Measurements from ENCODE around the gene SLC4A11.
"Not testable (repeated sequence)": the region's sequence is repeated elsewhere in the genome, so short reads cannot be mapped to it uniquely, and the experiment has no call there.

The SLC4A11 gene

DNA sequence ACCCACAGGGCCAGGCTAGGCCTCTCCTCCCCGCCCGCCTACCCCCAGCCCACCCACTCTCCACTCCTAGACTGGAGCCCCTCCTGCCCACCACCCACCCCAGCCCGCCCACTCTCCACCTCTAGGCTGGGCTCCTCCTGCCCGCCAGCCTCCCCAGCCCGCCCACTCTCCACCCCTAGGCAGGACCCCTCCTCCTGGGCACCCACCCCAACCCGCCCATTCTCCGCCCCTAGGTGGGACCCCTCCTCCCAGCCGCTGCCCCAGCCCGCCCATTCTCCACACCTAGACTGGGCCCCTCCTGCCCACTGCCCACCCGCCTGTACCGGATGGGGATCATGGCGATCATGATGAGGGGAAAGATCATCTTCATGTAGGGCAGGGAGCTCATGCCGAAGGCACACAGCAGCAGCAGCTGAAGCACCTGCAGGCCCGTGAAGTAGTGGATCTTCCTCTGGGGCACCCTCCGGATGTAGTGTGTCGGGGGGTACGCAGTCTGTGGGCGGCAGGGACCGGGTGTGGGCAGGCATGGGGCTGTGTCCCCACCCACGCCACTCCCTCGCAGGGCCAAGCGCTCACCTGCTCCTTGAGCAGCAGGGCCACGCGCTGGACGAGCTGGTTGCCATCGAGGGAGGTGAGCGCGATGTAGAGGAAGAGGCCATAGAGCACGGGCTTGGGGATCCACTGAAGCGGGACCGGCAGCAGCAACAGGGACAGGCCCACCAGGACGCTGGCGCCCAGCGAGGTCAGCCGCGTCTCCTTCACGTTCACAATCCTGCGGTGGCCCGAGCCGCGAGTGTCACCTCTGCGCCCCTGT lies 10.8 kb downstream of the SLC4A11 start:
- no peak for DNase-seq (ENCODE audit: low read depth in 2 of 2)

DNA sequence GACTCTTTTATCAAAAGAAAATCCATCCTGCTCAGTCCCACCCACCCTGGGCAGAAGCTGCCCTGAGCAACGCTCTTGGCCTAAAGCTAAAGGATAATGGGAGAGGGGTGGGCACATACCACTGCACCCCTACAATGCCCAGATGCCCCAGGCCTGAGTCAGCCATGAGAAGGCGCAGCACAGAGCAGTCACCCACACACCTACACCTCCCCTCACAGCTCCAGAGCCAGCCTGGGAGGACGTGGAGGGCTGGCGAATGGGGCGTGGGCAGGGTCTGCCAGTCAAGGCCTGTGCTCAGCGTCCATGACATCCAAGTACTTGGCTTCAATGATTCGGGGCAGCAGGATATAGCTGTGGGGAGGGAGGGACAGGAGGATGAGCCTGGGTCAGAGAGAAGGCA lies 11.5 kb downstream of the SLC4A11 start:
- DNase-seq (ENCODE audit: low read depth in 2 of 2) = no peak

GRCh38 chr20:3226864-3227263 lies 12.1 kb downstream of the SLC4A11 start:
- no peak for DNase-seq (ENCODE audit: low read depth in 2 of 2)

- DNase-seq (ENCODE audit: low read depth in 2 of 2) = no peak
Observed at GRCh38 chr20:3226093-3226492, 12.9 kb downstream of the SLC4A11 start.

DNA sequence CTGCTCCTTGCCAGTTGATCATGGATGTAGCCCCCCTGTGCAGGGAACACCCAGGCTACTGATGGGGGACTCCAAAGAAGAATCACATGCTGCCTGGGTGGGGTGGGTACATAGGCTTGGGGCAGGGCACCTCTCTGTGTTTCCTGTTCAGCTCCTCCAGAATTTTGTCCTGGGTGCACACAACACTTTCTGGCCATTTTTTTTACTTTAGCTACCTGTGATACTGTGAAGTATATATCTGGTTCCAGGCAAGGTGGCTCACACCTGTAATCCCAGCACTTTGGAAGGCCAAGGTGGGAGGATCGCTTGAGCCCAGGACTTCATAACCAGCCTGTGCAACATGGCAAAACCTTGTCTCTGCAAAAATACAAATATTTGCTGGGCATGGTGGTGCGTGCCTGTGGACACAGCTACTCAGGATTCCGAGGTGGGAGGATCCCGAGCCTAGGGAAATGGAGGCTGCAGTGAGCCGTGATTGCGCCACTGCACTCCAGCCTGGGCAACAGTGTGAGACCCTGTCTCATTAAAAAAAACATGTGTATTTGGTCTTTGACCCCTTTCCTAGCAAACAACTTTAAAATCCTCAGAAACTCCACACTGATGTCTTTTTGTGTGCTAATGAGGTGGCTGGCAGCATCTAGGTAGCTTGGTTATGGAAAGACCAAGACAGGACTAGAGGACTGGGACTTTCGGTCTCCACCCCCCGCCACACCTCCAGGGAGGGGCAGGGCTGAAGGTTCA lies 14.1 kb downstream of the SLC4A11 start:
- no peak for DNase-seq (ENCODE audit: low read depth in 2 of 2)

DNA sequence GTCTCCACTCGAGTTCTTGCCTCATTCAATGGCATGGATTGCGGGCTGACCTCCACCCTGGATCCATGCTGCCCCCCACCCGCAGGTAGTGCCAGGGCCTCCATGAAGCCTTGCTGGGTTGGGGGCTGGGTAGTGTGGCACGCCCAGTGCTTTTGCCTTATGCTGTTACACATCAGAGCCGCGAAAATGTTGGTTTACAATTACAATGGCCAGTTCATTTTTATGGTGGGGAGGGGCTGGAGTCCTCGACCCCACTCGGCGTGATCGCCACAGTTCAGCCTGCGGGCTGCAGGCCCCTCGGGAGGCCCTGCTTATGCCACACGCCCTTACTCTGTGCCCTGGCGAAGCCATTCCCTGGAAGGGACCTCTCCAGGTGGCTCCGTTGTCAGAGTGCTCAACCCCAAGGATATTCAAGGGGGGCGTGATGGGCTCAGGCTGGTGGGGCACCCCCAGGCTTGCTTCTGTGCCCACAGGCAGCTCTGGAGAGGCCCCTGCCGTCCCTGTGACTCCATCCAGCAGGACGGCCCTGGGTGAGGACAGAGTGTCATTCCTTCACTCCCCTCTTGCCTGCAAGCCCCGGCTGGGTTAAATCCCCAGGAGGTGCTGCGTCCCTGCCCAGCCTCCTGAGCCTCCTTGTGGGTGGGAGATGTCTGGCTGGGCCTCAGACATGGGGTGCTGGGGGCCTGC lies 14.9 kb downstream of the SLC4A11 start:
- no peak for DNase-seq (ENCODE audit: low read depth in 2 of 2)

DNA sequence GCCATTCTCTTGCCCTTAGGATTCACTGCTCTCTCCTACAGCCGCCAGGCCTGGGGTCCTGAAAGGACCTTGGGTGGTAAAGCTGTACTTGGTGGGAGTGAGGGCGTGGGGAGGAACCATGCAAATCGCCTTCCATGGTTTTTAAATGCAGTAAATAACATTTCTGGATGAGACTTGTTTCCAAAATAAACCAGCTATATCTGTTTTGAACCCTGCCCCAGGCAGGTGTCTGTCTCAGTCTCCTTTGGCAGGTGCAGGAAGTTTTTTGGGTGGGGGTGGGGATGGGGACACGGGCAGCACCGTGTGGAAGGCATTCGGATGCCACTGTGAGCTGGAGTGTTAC lies 15.4 kb downstream of the SLC4A11 start:
- no peak for DNase-seq (ENCODE audit: low read depth in 2 of 2)

- no peak for DNase-seq (ENCODE audit: low read depth in 2 of 2)
Observed at GRCh38 chr20:3222635-3223600, 16.1 kb downstream of the SLC4A11 start.

GRCh38 chr20:3221398-3222226 lies 17.4 kb downstream of the SLC4A11 start:
- DNase-seq (ENCODE audit: low read depth in 2 of 2) = no peak

DNA sequence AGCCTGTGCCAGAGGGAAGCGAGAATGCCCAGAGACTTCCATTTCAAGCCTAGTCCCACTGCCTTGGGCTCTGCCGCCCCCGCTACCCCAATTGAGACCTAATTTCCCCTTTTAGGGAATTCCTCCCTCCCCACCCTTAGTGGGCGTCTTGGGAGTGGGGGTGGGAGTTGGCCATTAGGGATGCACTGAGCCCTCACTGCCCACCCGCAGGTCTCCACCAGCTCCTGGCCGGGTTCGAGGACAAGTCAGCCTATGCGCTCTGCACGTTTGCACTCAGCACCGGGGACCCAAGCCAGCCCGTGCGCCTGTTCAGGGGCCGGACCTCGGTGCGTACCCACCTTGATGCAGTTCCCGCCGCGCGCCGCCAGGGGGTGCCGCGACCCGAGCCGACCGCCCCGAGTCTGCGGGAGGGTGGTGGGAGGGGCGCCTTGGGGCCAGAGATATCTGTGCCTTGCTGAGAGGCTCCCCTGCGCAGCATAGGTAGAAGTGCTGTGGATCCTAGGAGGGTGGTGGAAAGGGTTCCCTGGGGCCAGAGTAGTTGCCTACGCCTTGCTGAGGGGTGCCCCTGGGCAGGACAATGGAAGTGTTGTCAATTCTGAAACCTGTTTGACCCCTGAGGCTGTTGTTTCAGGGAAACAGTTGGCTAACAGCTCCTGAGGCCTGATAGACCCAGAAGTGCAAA lies 20.5 kb downstream of the SLC4A11 start:
- DNase-seq (ENCODE audit: low read depth in 2 of 2) = peak; percentile 54 to 72

- not testable (repeated sequence) for DNase-seq (ENCODE audit: low read depth in 2 of 2)
Observed at GRCh38 chr20:3215359-3215917, 23.6 kb downstream of the SLC4A11 start.

DNA sequence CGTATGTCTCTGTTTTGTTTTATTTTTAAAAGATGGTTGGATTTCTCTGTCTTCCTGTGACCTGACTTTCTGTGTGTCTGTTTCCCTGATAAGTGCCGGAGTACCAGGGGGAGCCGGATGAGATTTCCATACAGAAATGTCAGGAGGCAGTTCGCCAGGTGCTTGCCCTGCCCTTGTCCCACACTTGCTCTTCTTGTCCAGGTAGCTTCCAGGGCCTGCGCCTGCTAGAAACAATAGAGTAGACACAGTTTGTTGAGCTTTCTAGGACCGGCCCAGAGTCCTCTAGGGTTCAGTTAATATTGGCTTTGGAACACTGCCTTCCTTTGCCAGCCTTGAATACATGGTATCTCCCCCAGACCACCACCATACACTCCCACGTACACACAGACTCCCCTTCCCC lies 25.8 kb downstream of the SLC4A11 start:
- DNase-seq (ENCODE audit: low read depth in 2 of 2) = no peak

DNA sequence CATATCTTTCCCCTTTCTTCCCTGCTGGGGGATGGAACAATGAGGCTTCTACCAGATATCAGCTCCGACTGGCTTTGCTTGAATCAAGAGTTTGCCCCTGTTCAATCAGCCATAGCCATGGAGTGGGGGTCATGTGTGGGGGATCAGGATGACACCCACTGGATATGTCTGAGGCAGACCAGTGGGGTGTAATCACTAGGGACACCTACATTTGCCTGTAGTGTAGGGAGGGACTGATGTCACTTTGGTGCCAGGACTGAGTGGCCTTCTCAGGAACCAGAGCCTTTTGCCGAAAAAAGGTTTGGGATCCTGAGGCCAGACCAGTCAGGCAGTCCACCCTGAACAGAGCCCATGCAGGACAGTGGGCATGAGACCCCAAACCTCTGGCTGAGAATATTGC lies 28.6 kb downstream of the SLC4A11 start:
- DNase-seq (ENCODE audit: low read depth in 2 of 2) = no peak

DNA sequence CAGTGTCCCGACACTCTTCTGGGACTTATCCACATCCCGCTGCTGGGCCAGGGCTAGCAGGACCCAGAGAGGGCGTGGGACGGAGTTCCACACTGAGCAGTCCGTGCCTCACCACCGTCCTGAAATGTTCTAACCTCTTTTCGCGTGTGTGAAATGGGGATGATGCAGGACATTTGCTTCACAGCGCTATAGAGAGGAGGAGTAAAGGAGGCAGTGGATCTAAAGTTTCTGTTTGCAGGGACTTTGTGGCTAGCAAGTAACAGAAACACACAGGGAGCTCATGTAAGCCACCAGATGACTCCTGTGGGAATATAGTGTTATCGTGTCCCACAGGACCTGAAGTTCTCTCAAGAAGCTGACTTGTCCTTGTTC lies 29.1 kb downstream of the SLC4A11 start:
- no peak for DNase-seq (ENCODE audit: low read depth in 2 of 2)

DNA sequence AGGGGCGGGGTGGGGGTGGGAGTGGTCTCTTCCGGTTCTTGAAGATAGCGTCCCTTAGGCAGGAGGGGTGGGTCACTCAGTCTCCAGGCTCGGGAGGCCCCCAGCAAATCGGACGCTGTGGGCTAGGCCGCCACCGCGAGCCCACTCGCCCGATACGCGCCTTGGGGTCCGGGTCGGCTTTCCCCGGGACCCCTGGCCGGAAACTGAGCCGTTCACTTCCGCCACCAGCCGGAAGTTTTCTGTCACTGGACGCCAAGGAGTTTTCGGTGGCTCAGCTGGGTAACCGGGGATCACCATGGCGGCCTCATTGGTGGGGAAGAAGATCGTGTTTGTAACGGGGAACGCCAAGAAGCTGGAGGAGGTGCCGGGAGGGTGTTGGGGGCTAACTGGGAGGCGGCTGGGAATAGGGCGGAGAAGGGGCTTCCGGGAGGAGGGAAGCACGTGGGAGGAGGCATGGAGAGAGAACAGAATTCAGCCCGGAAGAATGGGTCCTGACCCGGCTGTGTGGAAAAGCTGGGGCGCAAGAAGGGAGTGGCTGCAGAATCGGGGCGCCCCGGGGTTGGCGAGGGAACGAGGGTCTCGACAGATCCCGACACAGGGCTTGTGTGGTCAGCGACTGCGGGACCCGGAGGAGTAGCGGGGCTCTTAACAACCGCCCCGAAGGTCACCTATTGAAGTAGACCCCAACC lies 29.6 kb downstream of the SLC4A11 start, which contains the start of gene ITPA:
TSS of gene ITPA (plus strand) at position 242 of the 689 bp plus-strand sequence. CDS start at position 296, 54 bp downstream.
- DNase-seq (ENCODE audit: low read depth in 2 of 2) = peak in 1 of 2 donors; percentile 49

GRCh38 chr20:3208786-3209256 lies 30.2 kb downstream of the SLC4A11 start:
- no peak for DNase-seq (ENCODE audit: low read depth in 2 of 2)

DNA sequence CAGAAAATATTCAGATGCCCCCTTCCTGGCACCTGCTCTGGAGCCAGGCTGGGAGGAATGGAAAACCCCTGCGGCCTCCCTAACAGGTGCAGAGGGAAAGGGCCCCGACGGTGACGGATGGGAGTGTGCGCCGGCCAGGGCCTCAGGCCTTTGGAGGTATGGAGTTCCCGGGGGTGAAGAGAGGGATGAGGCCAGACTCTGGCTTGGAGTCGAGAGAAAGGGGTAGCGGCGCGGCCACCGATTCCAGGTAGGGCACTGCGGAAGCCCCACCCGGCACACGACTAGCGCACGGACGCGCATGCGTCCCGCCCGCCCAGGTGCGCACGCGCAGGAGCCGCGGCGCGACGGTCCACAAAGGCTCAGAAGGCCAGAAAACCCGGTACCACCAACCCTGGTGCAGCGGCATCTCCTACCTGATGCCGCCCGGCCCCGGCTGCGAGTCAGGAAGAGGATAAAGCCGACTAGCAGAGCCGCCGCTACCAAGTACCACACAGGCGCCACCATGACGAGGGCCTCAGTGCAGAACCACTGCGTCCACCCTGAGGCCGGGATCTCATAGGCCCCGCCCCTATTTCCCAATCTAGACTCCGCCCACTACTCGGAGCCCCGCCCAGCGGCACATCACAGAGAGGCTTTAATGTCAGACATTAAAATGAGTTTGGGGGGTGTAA lies 34.7 kb downstream of the SLC4A11 start, which contains the start of gene DDRGK1:
TSS of gene DDRGK1 (minus strand) at position 559 of the 671 bp plus-strand sequence. CDS start at position 504, 55 bp downstream.
- DNase-seq (ENCODE audit: low read depth in 2 of 2) = peak; percentile 76 to 89

All from stimulated activated CD4-positive, alpha-beta T cell treated with anti-CD3 and anti-CD28 coated beads, Interleukin-15, amount 100 ng/mL, for 48 hours (primary cell).